Esophagus (tissue), 2 donors: Measurements from ENCODE around the gene WT1. TPM values are rescaled to one million over a fixed set of nuclear protein-coding genes. Genes with fewer than 3 reads are reported as not detected.

Source experiments
- H3K27ac ChIP-seq, 2 donors: one replicate each; pipeline ENCODE4 v1.5.1; 2013; ENCODE audit warnings: low read depth in 2 of 2, mild to moderate bottlenecking in 2 of 2, inconsistent platforms in 1 of 2, low read length in 1 of 2, moderate library complexity in 1 of 2
- H3K27me3 ChIP-seq, 2 donors: one replicate each; pipeline ENCODE4 v1.6.1; 2013; ENCODE audit warnings: low read length in 2 of 2, control low read depth in 1 of 2, mild to moderate bottlenecking in 1 of 2; ENCODE audit not compliant: insufficient read depth in 2 of 2, control insufficient read depth in 1 of 2
- H3K36me3 ChIP-seq, 2 donors: one replicate each; pipeline ENCODE4 v1.6.1; 2013; ENCODE audit warnings: low read length in 1 of 2; ENCODE audit not compliant: control insufficient read depth in 2 of 2, insufficient read depth in 2 of 2
- H3K4me1 ChIP-seq, 2 donors: one replicate each; pipeline ENCODE4 v1.6.1; 2013; ENCODE audit warnings: low read length in 1 of 2; ENCODE audit not compliant: control insufficient read depth in 2 of 2, insufficient read depth in 2 of 2
- H3K4me3 ChIP-seq, 2 donors: one replicate each; pipeline ENCODE4 v1.5.1; 2013; ENCODE audit warnings: low read length in 2 of 2, mild to moderate bottlenecking in 2 of 2, low read depth in 1 of 2, moderate library complexity in 1 of 2
- H3K9me3 ChIP-seq, 2 donors: one replicate each; pipeline ENCODE4 v1.6.1; 2013; ENCODE audit warnings: mild to moderate bottlenecking in 2 of 2, low read depth in 1 of 2, low read length in 1 of 2, moderate library complexity in 1 of 2; ENCODE audit not compliant: control insufficient read depth in 2 of 2, insufficient read depth in 1 of 2
- WGBS, 2 donors: extraction: QIAGEN DNeasy Blood & Tissue Kit; methylation state at CpG; one replicate each; pipeline ENCODE4 v1.1.7; 2013; 5-methylcytosine and 5-hydroxymethylcytosine counted together
- polyA plus RNA-seq, 2 donors: library from polyadenylated mRNA; stranded (reverse); fragments of 200-250 nt; gene quantifications; one replicate each; pipeline ENCODE4 v1.2.3, GENCODE V29; 2013
- donor health status: healthy with polysubstance abuse.
- donor health status: Bipolar disorder and iron deficiency.

Gene WT1
- polyA plus RNA-seq, 2 donors: not detected

DNA sequence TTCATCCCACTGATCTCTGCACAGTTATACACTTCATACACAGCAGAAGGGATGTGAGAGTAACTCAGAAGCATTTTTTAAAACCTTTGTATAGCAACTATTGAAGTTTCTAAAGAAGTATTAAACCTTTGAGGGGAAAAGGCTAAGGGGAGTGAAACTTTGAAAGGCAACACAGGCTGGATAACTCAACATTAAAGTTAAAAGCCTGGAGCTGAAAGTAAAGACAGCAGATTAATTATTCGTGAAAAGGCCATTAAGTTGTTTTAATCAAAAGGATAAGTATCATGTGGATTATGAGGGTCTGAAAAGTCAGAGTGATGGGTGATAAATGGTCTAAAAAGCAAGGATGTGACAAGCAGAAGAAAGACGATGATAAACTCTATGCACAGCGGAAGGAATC, 17.5 kb downstream of the WT1 start:
- Histone ChIP-seq H3K9me3 (no peaks in the 10 kb centered on the region), H3K27me3 (peaks cover 2 to 6% of the 10 kb centered on the region in 2 donors), H3K4me1 (no peaks in the 10 kb centered on the region), H3K36me3 (no peaks in the 10 kb centered on the region), H3K27ac (no peak overlapping the region), H3K4me3 (no peak overlapping the region)
- 70 to 84% methylated on average over 3 of the region's 3 CpGs for WGBS, 2 donors

GRCh38 chr11:32416301-32416700, 19.0 kb downstream of the WT1 start:
- Histone ChIP-seq H3K4me3 (no peak overlapping the region), H3K27ac (no peak overlapping the region), H3K36me3 (no peaks in the 10 kb centered on the region), H3K9me3 (no peaks in the 10 kb centered on the region), H3K4me1 (no peaks in the 10 kb centered on the region), H3K27me3 (peaks cover 2 to 6% of the 10 kb centered on the region in 2 donors)
- 81 to 87% methylated on average over 4 of the region's 4 CpGs for WGBS, 2 donors

DNA sequence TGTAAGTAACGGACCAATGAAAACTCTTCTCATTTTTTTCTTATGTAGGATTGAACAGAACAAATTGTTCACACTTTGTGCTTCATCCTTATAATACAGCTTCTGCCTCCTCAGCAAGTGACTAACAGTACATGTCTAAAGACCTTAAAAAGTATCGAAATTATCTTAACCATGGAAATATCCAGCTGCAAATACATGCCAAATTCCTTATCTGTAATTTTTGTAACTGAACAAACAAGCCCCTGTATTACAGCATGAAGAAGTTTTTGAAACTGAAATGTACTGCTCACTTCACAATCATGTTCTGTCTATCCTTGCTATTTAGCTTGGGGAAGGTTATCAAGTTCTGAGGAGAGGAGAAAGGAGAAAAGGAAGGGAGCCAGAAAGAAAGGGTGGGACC, 20.4 kb downstream of the WT1 start:
- no peak overlapping the region for H3K4me3 ChIP-seq
- H3K36me3 ChIP-seq: no peaks in the 10 kb centered on the region
- no peaks in the 10 kb centered on the region for H3K9me3 ChIP-seq
- WGBS, 2 donors: 75 to 78% methylated on average over 2 of the region's 2 CpGs
- peaks cover 0 to 8% of the 10 kb centered on the region in 2 donors for H3K27me3 ChIP-seq
- H3K27ac ChIP-seq: no peak overlapping the region
- H3K4me1 ChIP-seq: no peaks in the 10 kb centered on the region

GRCh38 chr11:32411942-32412615, 23.3 kb downstream of the WT1 start:
- H3K9me3 ChIP-seq: no peaks in the 10 kb centered on the region
- H3K4me3 ChIP-seq: no peak overlapping the region
- WGBS, 2 donors: 80 to 81% methylated on average over 12 of the region's 12 CpGs
- H3K27me3 ChIP-seq: peaks cover 0 to 6% of the 10 kb centered on the region in 2 donors
- no peaks in the 10 kb centered on the region for H3K4me1 ChIP-seq
- H3K27ac ChIP-seq: no peak overlapping the region
- no peaks in the 10 kb centered on the region for H3K36me3 ChIP-seq

DNA sequence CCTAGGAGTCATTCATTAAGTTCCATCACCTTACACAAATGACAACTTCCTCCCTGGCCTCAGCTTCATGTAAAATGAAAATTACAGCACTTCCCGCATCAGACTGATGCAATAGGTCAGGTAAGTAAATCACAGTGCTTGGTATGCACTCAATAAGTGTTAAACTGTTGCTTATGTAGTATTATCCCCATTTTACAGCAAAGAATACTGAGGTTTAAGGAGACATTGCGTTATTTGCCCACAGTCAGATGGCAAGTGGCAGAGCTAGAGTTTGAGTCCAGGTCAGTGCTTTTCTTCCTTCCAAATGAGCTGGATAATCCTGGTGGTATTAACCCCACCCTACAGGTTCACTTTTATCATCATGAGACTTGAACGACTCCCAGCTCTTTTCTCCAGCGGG, 29.7 kb downstream of the WT1 start:
- H3K4me3 ChIP-seq: no peak overlapping the region
- peaks cover 0 to 3% of the 10 kb centered on the region in 2 donors for H3K27me3 ChIP-seq
- 77 to 80% methylated on average over 4 of the region's 4 CpGs for WGBS, 2 donors
- H3K36me3 ChIP-seq: no peaks in the 10 kb centered on the region
- H3K27ac ChIP-seq: no peak overlapping the region
- H3K9me3 ChIP-seq: no peaks in the 10 kb centered on the region
- no peaks in the 10 kb centered on the region for H3K4me1 ChIP-seq

GRCh38 chr11:32402836-32403235, 32.5 kb downstream of the WT1 start:
- H3K4me1 ChIP-seq: no peaks in the 10 kb centered on the region
- no peaks in the 10 kb centered on the region for H3K27me3 ChIP-seq
- WGBS, 2 donors: 48 to 57% methylated on average over 2 of the region's 2 CpGs
- no peaks in the 10 kb centered on the region for H3K9me3 ChIP-seq
- H3K27ac ChIP-seq: no peak overlapping the region
- H3K4me3 ChIP-seq: no peak overlapping the region
- no peaks in the 10 kb centered on the region for H3K36me3 ChIP-seq

DNA sequence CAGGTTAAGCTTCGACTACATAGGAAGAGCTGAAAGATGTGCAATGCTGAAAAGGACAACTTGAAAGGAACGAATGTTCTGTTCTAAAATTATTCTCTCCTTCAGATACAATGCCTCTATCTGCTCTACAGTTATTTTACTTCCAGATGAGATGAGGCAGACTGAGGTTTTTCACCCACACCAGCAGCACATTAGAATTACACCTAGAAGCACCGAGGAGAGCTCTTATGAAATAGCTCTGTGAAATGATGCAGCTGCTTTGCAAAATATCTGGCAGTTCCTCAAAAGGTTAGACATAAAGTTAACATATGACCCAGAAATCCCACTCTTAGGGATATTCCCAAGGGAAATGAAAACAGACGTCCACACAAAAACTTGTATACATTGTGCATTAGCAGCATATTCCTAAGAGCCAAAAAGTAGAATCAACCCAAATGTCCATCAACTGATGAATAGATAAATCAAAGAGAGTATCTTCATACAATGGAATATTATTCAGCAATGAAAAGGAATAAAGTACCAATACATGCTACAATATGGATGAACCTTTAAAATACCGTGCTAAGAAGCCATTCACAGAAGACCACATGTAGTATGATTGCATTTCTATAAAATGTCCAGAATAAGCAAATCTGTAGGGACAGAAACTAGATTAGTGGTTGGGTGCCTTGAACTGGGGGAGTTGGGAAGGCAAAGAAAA, 34.5 kb downstream of the WT1 start:
- Histone ChIP-seq H3K4me3 (no peak overlapping the region), H3K4me1 (no peaks in the 10 kb centered on the region)

DNA sequence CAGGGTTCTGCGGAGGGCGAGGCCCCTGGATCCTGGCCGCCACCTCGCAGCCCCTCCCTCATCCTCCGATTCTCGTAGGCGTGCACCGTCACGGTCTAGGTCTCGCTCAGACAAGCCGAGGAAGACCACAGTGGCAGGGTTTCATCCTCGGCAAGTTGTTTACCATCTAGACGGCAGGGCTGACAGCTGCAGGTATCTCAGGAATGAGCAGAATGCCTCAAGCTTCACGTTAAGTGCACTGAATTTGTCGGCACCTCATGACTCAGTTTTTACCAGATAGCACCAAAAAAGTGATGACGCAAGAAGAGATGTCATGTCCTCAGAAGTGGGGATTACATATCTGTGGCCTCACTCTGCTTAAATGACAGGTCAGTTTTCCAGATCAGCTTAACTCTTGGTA, 35.1 kb downstream of the WT1 start:
- Histone ChIP-seq H3K27ac (no peak overlapping the region), H3K4me3 (no peak overlapping the region), H3K27me3 (no peaks in the 10 kb centered on the region), H3K4me1 (no peaks in the 10 kb centered on the region), H3K9me3 (no peaks in the 10 kb centered on the region), H3K36me3 (no peaks in the 10 kb centered on the region)
- WGBS, 2 donors: 25 to 29% methylated on average over 16 of the region's 16 CpGs

More for the DNA sequence above, 34.5 kb downstream of the WT1 start:
- no peaks in the 10 kb centered on the region for H3K36me3 ChIP-seq
- H3K27me3 ChIP-seq: no peaks in the 10 kb centered on the region
- no peaks in the 10 kb centered on the region for H3K9me3 ChIP-seq
- no peak overlapping the region for H3K27ac ChIP-seq
- 68 to 71% methylated on average over 5 of the region's 5 CpGs for WGBS, 2 donors

DNA sequence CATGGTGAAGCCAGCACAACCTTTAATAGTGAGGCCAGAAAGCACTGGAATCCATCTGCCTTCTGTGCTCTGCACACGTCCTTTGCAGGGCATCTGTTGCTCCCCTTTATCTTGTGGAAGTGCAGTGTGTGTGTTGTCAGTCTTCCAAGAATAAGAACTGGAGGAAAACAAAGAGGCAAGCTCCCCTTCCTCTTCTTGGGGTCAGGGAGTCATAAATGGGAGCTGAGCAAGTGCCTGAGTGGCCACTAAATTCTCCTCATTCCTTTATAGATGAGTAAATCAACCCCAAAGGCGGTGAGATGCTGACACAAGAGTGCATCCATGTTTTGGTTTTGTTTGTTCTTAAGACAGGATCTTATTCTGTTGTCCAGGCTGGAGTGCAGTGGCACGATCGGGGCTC, 38.3 kb downstream of the WT1 start:
- Histone ChIP-seq H3K27ac (no peak overlapping the region), H3K4me3 (no peak overlapping the region), H3K9me3 (no peaks in the 10 kb centered on the region), H3K36me3 (no peaks in the 10 kb centered on the region), H3K4me1 (no peaks in the 10 kb centered on the region), H3K27me3 (no peaks in the 10 kb centered on the region)
- 67 to 72% methylated on average over 4 of the region's 4 CpGs for WGBS, 2 donors

DNA sequence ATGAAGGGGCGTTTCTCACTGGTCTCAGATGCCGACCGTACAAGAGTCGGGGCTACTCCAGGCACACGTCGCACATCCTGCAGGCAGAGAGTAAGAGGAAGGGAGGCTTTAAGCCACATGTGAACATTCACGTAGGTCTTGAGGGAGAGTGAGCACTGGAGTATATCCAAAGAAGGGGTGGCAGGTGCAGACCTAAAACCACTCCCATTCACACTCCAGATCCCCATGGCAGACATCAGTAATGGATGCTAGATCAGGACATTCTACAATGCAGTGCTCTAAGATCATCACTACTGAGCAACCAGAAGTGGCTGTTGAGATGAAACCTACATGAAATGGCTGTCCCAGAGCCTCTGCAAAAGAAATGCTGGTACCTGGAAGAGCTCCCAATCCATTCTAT, 39.0 kb downstream of the WT1 start:
- H3K27ac ChIP-seq: no peak overlapping the region

More for the DNA sequence above, 39.0 kb downstream of the WT1 start:
- H3K36me3 ChIP-seq: no peaks in the 10 kb centered on the region
- H3K4me1 ChIP-seq: no peaks in the 10 kb centered on the region
- H3K4me3 ChIP-seq: no peak overlapping the region
- no peaks in the 10 kb centered on the region for H3K9me3 ChIP-seq
- WGBS, 2 donors: 80 to 81% methylated on average over 7 of the region's 7 CpGs
- no peaks in the 10 kb centered on the region for H3K27me3 ChIP-seq
